Prostate gland (tissue), 2 donors: Measurements from ENCODE around the gene TRAF3IP1. TPM values are rescaled to one million over a fixed set of nuclear protein-coding genes. Genes with fewer than 3 reads are reported as not detected.
"Not testable (repeated sequence)": the region's sequence is repeated elsewhere in the genome, so short reads cannot be mapped to it uniquely, and the experiment has no call there.

Experiments
- DNase-seq: peaks from one replicate; pipeline ENCODE4 v3.0.0-alpha.2; 2019; ENCODE audit warnings: low spot score
- H3K27ac ChIP-seq, 2 donors: fragments of 200-600 bp; sonication (generic); 2 replicates each; pipeline ENCODE4 v1.5.1; 2017 to 2019
- H3K27me3 ChIP-seq: fragments of 200-600 bp; sonication (generic); replicated peaks from 2 replicates; pipeline ENCODE4 v1.5.1; 2019; ENCODE audit not compliant: insufficient read depth
- H3K36me3 ChIP-seq, 2 donors: fragments of 200-600 bp; sonication (generic); 1 replicate in 1 of 2; 2 replicates in 1 of 2; pipeline versions ENCODE4 v1.5.1 to v1.8.1; 2017 to 2019
- H3K4me1 ChIP-seq: fragments of 200-600 bp; sonication (generic); replicated peaks from 2 replicates; pipeline ENCODE4 v1.5.1; 2019
- H3K4me3 ChIP-seq, 2 donors: fragments of 200-600 bp; sonication (generic); 2 replicates each; pipeline ENCODE4 v1.5.1; 2017 to 2019
- H3K9me3 ChIP-seq: fragments of 200-600 bp; sonication (generic); 2 replicates; pipeline ENCODE4 v1.5.1; 2017
- POLR2A ChIP-seq: fragments of 450-650 bp; IDR thresholded peaks from one replicate; pipeline ENCODE4 v1.6.1; 2016; ENCODE audit warnings: antibody characterized with exemption, mild to moderate bottlenecking
- POLR2AphosphoS5 ChIP-seq: sonication (generic); formaldehyde crosslinking; IDR thresholded peaks from one replicate; pipeline ENCODE4 v1.6.1; 2017; ENCODE audit warnings: antibody characterized with exemption
- WGBS: methylation state at CpG from one replicate; pipeline ENCODE4 v1.1.5; 2018; 5-methylcytosine and 5-hydroxymethylcytosine counted together
- intact Hi-C: fragments of 100-400 bp; cut with DNase I; formaldehyde crosslinking; loops from one replicate; pipeline ENCODE4 v1.14.2; 2022
- total RNA-seq, 2 donors: library from RNA; depleted of rRNA; stranded (reverse); fragments of >200 nt; gene quantifications; one replicate each; pipeline ENCODE4 v1.1.0, GENCODE V29; 2016
- TF ChIP-seq, protein P1 (sequence below), 4 experiments: fragments of 200-600 bp in 2 of 4; fragments of 450-650 bp in 2 of 4; sonication (generic) in 2 of 4; IDR thresholded peaks; 1 replicate in 3 of 4; 2 replicates in 1 of 4; pipeline ENCODE4 v1.5.1; 2016 to 2019; ENCODE audit warnings: antibody characterized with exemption in 4 of 4, mild to moderate bottlenecking in 2 of 4, moderate library complexity in 2 of 4

TRAF3IP1 gene
- total RNA-seq, 2 donors from 2014 or later = 14.4 to 18.5 TPM

DNA sequence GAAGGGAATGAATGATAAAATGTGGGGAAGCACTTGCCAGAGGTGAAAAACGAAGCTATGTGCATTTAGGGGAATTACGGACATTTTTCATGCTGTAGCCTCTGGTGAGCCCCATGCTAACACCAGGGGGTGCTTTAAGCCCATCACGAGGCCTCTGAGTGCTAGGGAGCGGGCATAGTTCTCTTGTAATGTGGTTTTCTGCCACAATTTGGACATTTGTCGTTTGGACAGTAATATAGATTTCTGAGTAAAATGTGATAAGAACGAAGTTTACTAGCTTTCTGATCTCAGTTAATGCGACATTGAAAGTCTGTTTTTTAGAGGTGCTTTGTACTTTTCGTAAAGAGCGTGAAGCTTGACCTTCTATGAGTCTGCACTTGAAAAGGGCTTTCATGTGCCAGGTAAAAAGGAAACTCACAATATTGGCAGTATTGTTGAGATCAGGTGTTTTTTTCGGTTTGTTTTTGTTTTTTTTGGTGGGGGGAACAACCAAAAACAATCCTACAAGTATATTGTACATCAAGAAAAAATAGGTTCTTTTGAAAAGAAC lies 50.6 kb downstream of the TRAF3IP1 start:
- intact Hi-C loops = loop anchor here (5.0 kb wide), 1 partner anchor 91 kb away; no protein-coding TSS in a partner anchor
- H3K9me3 ChIP-seq = no peaks in the 10 kb centered on the region
- H3K27me3 ChIP-seq = no peaks in the 10 kb centered on the region
- no peak overlapping the region for H3K4me3 ChIP-seq
- TF ChIP-seq POLR2A = no peak
- TF ChIP-seq, protein P1, sequence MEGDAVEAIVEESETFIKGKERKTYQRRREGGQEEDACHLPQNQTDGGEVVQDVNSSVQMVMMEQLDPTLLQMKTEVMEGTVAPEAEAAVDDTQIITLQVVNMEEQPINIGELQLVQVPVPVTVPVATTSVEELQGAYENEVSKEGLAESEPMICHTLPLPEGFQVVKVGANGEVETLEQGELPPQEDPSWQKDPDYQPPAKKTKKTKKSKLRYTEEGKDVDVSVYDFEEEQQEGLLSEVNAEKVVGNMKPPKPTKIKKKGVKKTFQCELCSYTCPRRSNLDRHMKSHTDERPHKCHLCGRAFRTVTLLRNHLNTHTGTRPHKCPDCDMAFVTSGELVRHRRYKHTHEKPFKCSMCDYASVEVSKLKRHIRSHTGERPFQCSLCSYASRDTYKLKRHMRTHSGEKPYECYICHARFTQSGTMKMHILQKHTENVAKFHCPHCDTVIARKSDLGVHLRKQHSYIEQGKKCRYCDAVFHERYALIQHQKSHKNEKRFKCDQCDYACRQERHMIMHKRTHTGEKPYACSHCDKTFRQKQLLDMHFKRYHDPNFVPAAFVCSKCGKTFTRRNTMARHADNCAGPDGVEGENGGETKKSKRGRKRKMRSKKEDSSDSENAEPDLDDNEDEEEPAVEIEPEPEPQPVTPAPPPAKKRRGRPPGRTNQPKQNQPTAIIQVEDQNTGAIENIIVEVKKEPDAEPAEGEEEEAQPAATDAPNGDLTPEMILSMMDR (IDR thresholded peaks at IDR 0.05) = peak in 3 of 4 experiments; percentile 79 to 87 (median 82)
- no peak for TF ChIP-seq POLR2AphosphoS5
- 27% methylated on average over 10 of the region's 10 CpGs for WGBS
- DNase-seq = peak; percentile 53
- no peaks in the 10 kb centered on the region for H3K36me3 ChIP-seq
- peak overlapping the region in 1 of 2 donors; percentile 16 for H3K27ac ChIP-seq
- no peaks in the 10 kb centered on the region for H3K4me1 ChIP-seq

DNA sequence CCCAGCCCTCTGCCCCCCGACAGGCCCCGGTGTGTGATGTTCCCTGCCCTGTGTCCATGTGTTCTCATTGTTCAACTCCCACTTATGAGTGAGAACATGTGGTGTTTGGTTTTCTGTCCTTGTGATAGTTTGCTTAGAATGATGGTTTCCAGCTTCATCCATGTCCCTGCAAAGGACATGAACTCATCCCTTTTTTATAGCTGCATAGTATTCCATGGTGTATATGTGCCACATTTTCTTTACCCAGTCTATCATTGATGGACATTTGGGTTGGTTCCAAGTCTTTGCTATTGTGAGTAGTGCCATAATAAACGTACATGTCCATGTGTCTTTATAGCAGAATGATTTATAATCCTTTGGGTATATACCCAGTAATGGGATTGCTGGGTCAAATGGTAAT lies 52.0 kb downstream of the TRAF3IP1 start:
- DNase-seq, H3K4me1 ChIP-seq, H3K27ac ChIP-seq, H3K27me3 ChIP-seq, H3K4me3 ChIP-seq, H3K9me3 ChIP-seq, H3K36me3 ChIP-seq: not testable (repeated sequence)
- WGBS = 92% methylated on average over 3 of the region's 3 CpGs
- intact Hi-C loops = loop anchor here (5.0 kb wide), 1 partner anchor 90 kb away; no protein-coding TSS in a partner anchor

DNA sequence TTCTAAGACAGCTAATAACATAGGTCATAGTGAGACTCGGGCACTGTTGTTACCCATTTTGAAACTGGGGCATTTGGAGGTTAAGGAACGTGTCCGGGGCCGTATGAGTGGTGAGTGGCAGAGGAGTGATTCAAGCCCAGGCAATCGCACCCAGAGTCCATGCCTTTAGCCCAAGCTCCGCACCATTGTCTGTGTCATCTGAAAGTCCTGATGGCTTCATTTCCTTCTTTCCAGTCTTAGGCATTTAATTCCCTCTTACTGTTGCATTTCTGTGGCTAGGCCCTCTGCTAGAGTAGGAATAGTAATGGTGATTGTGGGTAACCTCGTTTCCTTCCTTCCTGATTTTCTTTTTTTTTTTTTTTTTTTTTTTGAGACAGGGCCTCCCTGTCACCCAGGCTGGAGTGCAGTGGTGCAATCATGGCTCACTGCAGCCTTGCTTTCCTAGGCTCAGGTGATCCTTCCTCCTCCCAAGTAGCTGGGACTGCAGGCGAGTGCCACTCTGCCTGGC lies 56.6 kb downstream of the TRAF3IP1 start:
- Histone ChIP-seq H3K27me3 (no peaks in the 10 kb centered on the region), H3K36me3 (no peaks in the 10 kb centered on the region), H3K4me3 (no peak overlapping the region), H3K4me1 (peaks cover 4% of the 10 kb centered on the region), H3K9me3 (no peaks in the 10 kb centered on the region), H3K27ac (no peak overlapping the region)
- intact Hi-C loops = no loop called here
- TF ChIP-seq POLR2AphosphoS5 = no peak
- TF ChIP-seq, protein P1 (IDR thresholded peaks at IDR 0.05) = no peak
- no peak for TF ChIP-seq POLR2A
- no peak for DNase-seq
- 92% methylated on average over 8 of the region's 8 CpGs for WGBS

DNA sequence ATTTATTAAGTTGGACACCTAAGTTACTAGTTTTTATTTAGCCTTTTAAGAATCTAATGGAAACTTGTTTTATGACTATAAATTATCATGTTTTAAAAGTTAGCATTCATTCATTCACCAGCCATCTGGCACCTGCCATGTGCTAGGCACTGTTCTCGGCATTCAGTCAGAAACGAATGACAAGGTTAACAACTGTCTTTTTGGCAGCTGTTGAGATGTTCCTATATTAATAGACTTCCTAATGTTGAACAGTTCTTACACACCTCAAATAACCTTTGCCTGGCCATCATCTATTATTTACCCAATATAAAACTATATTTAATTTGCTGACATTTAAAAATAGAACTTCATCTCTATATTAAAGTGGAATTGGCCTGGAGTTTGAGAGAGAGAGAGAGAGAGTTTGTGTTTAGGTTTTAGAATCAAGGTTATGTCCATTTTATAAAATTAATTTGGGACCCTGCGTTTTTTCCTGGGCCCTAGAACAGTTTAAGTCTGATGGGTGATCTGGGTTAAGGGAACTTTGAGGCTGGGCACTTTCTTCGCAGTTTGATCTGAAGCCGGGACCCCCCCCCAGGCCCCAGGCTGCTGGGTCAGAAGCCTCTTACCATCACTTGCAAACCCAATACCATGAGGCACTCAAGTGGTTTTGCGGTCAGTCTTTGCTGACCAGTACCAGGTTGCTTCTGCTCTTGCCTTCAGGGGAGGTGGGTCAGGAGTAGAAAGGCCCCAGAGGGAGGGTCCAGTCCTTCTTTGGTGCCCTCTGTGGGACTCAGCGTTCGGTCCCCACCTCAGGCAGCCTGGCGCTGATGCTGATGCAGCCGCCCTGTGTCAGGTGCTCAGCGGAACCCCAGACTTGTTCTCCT lies 58.1 kb downstream of the TRAF3IP1 start:
- peaks cover 4% of the 10 kb centered on the region for H3K4me1 ChIP-seq
- no peak overlapping the region for H3K27ac ChIP-seq
- intact Hi-C loops = no loop called here
- no peak for TF ChIP-seq POLR2AphosphoS5
- TF ChIP-seq, protein P1 (IDR thresholded peaks at IDR 0.05) = no peak
- TF ChIP-seq POLR2A = no peak
- H3K27me3 ChIP-seq = no peaks in the 10 kb centered on the region
- no peak for DNase-seq
- no peak overlapping the region for H3K4me3 ChIP-seq
- no peaks in the 10 kb centered on the region for H3K36me3 ChIP-seq
- WGBS = 82% methylated on average over 11 of the region's 11 CpGs
- no peaks in the 10 kb centered on the region for H3K9me3 ChIP-seq

DNA sequence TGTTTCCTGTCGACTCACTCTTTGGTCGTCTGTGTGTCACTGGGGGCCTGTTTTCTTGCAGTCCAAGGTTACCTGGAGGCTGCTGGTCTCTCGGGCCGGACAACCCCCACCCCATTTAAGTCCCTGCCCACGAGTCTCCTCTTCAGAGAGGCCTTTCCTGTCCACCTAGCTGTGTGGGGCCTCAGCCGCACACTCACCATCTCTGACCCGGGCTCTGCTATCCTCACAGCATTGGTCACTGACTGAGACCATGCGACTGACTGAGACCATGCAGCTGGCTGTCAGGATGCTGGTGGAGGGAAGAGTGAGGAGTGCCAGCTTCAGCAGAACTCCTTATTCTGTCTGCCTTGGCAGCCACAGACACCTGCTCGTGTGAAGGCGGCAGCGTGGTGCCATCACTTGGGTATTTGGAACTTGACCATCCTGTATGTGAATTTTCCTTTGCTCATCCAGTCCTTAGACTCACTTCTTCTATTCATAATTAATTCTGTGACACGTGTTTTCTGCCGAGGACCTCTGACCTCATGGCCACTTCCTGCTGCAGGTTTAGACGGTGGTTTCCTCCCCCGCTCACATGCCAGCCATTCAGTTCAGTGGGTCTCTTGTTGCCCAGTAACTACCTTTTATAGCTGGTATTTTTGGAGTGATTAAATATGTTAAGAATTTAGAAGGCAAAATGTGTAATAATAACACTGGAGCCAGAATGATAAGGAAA lies 58.9 kb downstream of the TRAF3IP1 start:
- intact Hi-C loops = no loop called here
- Histone ChIP-seq H3K36me3 (no peaks in the 10 kb centered on the region), H3K27me3 (no peaks in the 10 kb centered on the region), H3K27ac (no peak overlapping the region), H3K4me3 (no peak overlapping the region), H3K9me3 (no peaks in the 10 kb centered on the region), H3K4me1 (peaks cover 4% of the 10 kb centered on the region)
- TF ChIP-seq POLR2A = no peak
- TF ChIP-seq, protein P1 (IDR thresholded peaks at IDR 0.05) = no peak
- no peak for TF ChIP-seq POLR2AphosphoS5
- WGBS = 81% methylated on average over 15 of the region's 15 CpGs
- no peak for DNase-seq
